Stomach (tissue), 4 donors: ENCODE measurements around the gene FLT3LG.

Source experiments
- CTCF ChIP-seq, 7 experiments: fragments of 450-650 bp in 4 of 7; fragments of 200-600 bp in 3 of 7; sonication (generic) in 3 of 7; IDR thresholded peaks; one replicate each; pipeline ENCODE4 v1.5.1; 2016 to 2019; ENCODE audit warnings: antibody characterized with exemption in 7 of 7, control low read depth in 2 of 7, mild to moderate bottlenecking in 1 of 7
- POLR2A ChIP-seq, 4 donors: fragments of 450-650 bp; IDR thresholded peaks; one replicate each; pipeline ENCODE4 v1.6.1; 2016; ENCODE audit warnings: antibody characterized with exemption in 4 of 4, control low read depth in 2 of 4, mild to moderate bottlenecking in 1 of 4, moderate library complexity in 1 of 4
- POLR2AphosphoS5 ChIP-seq, 3 donors: sonication (generic); formaldehyde crosslinking; IDR thresholded peaks; one replicate each; pipeline ENCODE4 v1.6.1; 2016; ENCODE audit warnings: antibody characterized with exemption in 3 of 3

GRCh38 chr19:49441210-49441959, 32.6 kb upstream of the FLT3LG start, which contains the start of gene SLC17A7:
- TF ChIP-seq CTCF (IDR thresholded peaks at IDR 0.05): no peak
- no peak for TF ChIP-seq POLR2A (IDR thresholded peaks at IDR 0.05)
- no peak for TF ChIP-seq POLR2AphosphoS5 (IDR thresholded peaks at IDR 0.05)
